ENCODE data around the gene PHACTR1.

DNA sequence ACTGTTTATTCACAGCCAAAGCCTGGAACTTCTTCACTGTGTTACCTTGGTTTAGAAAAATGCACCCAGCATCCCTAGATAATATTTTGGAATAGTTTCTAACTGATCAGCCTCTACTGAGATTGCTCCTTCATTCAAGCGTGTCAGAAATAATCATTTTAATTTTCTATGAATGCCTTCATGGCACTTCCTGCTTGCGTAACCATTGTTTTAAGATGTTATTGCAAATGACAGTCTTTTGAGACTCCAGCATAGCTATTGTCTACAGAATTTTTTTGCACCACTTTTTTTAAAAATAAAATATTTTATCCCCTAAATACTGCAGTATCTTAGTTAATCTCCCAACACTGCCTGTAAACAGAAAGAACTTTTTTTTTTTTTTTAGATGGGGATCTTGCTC is 213.1 kb downstream of the PHACTR1 start:
- TF ChIP-seq, protein P1, sequence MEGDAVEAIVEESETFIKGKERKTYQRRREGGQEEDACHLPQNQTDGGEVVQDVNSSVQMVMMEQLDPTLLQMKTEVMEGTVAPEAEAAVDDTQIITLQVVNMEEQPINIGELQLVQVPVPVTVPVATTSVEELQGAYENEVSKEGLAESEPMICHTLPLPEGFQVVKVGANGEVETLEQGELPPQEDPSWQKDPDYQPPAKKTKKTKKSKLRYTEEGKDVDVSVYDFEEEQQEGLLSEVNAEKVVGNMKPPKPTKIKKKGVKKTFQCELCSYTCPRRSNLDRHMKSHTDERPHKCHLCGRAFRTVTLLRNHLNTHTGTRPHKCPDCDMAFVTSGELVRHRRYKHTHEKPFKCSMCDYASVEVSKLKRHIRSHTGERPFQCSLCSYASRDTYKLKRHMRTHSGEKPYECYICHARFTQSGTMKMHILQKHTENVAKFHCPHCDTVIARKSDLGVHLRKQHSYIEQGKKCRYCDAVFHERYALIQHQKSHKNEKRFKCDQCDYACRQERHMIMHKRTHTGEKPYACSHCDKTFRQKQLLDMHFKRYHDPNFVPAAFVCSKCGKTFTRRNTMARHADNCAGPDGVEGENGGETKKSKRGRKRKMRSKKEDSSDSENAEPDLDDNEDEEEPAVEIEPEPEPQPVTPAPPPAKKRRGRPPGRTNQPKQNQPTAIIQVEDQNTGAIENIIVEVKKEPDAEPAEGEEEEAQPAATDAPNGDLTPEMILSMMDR (IDR thresholded peaks at IDR 0.05): no peak
- TF ChIP-seq POLR2A (IDR thresholded peaks at IDR 0.05): no peak
